GM19025 (cell line): ENCODE results near the gene FAM3D.
"Not testable (repeated sequence)": the region's sequence is repeated elsewhere in the genome, so short reads cannot be mapped to it uniquely, and the experiment has no call there.

Experiments used
- ATAC-seq: cut with Tn5 transposase; IDR thresholded peaks from one replicate; pipeline ENCODE4 v1.9.1; 2021; ENCODE audit warnings: mild to moderate bottlenecking, low read depth, moderate library complexity; ENCODE audit not compliant: unreplicated experiment

Gene FAM3D, protein sequence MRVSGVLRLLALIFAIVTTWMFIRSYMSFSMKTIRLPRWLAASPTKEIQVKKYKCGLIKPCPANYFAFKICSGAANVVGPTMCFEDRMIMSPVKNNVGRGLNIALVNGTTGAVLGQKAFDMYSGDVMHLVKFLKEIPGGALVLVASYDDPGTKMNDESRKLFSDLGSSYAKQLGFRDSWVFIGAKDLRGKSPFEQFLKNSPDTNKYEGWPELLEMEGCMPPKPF

DNA sequence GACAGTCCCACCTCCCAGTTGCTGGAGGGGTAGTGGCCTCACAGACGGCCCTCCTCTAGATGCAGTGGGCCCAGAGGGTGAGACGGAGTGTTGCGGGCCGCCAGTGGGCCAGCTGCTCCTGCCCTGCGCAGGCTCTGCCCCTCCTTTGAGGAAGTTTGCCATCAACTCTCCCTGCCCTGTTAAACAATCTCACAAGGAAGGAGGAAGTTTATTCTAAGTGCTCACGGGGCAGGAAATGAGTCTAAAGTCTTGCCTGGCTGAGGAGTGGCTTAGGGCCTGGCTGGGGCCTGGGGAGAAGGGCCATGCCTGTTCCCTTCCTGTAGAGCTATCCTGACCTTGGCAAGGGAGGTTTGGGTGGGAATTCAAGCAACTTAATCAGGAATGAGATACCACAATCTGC, at the start of gene FAM3D:
TSS of gene FAM3D (minus strand) at position 92 of the 400 bp plus-strand sequence. CDS start 11,211 bp downstream, outside the sequence.
- no peak for ATAC-seq

DNA sequence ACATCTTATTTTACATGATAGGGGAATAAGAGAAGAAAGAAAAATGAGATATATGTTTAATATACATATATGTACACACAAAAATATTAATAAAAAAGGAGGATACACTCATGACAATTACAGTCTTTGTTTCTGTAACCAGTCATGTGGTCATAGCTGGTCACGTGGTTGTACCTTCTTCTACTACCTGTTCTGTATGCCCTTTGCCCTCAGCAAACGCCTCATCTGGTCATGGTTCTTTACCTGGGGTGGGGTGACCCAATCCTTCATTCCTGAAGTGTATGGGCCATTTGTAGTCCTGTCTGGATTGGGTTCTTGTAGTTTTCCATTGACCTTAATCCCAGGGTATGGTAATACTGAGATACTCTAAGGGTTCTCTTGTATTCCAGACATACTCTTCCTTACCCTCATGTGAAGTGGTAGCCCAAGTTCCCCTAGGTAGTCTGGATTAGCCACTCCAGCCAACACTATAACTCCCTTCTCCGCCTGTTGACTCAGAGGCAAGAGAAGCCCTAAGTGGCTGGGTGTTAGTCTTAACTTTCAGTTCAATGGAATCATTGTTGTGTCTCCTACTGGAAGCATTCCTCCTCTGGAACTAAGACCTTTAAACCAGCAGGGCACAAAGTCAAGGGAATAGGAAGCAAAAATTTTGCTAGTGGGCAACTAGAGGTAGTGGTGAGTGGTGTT, 47.3 kb upstream of the FAM3D start:
- no peak for ATAC-seq

DNA sequence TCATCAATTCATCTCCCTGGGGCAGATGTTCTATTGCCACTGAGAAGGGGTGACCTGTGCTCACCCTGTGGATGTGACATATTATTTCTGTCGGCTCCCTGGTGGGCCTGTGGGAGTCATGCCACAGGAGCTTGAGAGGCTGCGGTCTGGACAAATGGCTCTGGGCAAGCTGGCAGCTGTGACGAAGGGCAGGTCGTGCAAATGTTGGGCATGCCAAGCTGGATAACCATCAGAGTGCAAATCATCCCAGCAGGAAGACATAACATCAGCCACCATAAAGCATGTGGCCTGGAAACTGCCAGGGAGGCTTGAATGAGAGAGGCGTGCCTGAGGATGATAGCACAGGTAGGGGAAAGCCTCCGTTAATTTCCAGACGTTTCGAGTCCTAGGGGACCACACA, 45.3 kb upstream of the FAM3D start:
- no peak for ATAC-seq

DNA sequence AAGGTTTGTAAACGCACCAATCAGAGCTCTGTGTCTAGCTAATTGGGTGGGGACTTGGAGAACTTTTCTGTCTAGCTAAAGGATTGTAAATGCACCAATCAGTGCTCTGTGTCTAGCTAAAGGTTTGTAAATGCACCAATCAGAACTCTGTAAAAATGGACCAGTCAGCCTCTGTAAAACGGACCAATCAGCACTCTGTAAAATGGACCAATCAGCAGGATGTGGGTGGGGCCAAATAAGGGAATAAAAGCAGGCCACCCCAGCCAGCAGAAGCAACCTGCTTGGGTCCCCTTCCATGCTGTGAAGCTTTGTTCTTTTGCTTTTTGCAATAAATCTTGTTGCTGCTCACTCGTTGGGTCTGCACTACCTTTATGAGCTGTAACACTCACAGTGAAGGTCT, 42.4 kb upstream of the FAM3D start:
- not testable (repeated sequence) for ATAC-seq

DNA sequence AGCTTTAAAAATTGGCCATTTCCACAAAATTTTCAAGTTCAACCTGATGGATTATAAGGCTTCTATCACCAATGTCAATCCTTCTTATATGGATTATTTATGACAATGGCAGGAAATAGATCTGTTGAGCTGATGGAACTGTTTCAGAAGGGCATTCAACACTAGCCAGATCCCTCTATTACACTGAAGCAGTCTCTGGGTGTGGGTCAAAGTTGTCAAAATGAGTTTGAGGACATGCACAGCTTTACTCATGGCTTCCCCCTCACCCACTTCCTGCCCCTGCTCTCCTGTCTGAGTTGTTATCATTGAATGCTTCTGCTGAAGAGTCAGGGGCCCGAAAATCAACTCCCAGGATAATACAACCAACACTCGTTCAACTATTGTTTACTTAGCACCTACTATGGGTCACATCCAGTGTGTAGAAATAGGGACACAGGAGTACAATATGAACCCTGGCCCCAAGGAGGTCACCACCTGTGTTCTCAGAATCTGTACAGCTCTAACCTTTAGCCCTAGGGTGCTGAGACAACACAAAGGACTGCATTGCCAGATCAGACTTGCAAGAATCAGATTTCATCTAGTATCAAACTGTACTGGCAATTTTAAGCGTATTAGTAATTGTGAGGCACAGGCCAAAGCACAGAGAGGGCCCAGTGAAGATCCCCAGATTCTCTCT, 41.7 kb upstream of the FAM3D start:
- no peak for ATAC-seq

DNA sequence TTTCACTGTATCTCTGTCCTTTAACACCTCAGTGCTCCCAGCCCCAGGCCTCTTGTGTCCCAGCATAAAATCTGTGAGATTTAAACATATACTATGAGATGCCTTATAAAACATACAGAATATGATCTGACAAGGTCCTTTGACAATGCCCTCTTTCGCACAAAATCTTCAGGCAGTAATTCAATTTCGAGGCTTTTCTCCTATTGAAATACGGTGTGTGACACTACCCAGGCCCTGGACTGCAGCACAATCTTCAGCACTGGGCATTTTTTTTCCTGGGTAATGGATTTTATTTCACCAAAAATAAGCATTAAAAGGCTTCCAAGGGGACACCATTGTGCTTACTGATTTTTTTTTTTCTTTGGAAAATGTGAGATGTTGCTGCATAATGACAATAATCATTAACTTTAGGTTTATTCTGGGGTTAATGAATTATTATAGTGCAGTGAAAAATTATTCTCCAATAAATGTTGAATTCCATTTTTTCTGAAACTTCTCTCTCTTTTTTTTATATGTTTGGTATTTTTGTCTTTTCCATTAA, 40.9 kb upstream of the FAM3D start:
- ATAC-seq, result no peak

DNA sequence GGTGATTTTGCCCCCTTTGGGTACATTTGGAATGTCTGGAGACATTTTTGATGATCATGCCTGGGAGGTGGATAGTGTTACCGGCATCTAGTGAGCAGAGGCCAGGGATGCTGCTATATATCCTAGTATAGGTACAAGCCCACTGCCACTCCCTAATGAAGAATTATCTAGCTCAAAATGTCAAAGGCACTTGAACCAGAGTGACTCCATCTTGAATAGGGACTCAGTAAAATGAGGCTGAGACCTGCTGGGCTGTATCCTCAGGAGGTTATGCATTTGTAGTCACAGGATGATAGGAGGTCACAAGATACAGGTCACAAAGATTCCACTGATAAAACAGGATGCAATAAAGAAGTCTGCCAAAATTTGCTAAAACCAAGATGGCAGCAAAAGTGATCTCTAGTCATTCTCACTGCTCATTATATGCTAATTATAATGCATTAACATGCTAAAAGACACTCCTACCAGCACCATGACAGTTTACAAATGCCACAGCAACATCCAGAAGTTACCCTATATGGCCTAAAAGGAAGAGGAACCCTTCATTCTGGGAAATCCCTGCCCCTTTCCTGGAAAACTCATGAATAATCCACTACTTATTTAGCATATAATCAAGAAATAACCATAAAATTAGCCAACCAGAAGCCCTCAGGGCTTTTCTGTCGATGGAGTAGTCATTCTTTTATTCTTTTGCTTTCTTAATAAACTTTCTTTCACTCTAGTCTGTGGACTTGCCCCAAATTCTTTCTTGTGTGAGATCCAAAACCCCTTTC, 40.0 kb upstream of the FAM3D start:
- ATAC-seq, result no peak

DNA sequence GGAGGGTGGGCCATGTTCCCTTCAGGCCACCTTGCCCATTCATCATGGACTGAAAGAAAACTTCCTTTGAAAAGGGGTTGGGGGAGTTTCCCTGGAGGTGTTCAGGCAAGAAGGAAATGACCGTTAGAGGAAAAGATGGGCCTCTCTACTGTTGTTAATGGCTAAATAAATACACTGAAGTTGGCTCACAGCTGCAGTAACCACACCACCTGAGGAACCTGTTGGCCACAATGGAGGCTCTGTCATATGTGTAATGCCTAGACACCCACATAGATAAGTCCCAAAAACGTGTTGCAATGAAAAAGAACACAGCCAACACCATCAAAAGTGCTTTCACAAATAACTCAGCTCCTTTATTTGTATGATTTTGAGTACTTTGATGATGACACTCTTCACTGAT, 38.2 kb upstream of the FAM3D start:
- ATAC-seq, result no peak

DNA sequence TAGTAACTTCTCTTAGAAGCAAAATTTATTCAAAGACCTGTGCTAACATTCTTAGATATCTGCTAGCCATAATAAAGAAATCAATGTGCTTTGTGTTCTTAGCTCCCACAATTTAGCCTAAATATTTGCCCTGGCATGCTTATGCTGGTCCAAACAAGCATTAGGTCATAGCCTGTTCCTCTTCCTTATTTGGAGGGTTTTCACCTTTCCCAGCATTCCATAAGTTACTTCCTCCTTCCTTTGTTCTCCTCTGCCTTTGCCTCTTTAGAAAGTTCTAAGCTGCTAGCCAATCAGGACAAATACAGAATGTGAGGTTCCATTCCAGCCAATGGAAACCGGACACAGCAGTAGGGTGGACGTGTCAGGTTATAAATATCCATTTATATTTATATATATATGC, 37.7 kb upstream of the FAM3D start:
- ATAC-seq, result not testable (repeated sequence)

DNA sequence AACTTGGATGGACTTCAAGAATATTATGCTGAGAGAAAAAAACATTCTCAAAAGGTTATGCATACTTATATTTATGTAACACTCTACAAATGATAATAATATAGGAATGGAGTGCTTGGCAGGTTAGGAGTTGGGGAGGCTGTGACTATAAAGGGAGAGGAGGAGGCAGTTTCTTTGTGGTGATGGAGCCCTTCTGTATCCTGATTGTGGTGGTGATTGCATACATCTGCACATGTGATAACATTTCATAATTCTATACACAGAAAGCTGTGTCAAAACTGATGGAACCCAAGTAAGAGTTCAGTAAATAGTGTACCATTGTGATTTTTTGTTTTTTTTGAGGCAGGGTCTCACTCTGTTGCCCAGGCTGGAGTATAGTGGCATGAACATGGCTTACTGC, 31.7 kb upstream of the FAM3D start:
- ATAC-seq, result no peak

DNA sequence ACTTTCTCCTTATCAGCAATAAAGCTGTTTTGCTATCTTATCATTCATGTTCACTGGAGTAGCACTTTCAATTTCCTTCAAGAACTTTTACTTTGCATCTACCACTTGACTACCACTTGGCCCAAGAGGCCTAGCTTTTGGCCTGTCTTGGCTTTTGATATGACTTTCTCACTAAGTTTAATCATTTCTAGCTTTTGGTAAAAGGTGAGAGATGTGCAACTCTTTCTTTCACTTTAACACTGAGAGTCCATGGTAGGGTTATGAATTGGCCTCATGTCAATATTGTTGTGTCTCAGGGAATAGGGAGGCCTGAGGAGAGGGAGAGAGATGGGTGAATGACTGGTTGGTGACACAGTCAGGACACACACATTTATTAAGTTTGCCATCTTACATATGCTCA, 31.0 kb upstream of the FAM3D start:
- peak; percentile 59 for ATAC-seq

DNA sequence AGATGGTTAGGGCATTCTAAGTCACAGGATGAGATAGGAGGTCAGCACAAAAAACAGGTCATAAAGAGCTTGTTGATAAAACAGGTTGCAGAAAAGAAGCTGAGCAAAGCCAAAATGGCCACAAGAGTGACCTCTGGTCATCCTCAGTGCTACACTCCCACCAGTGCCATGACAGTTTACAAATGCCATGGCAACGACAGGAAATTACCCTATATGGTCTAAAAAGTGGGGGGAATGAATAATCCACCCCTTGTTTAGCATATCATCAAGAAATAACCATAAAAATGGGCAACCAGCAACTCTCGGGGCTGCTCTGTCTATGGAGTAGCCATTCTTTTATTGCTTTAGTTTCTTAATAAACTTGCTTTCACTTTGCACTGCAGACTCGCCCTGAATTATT, 30.2 kb upstream of the FAM3D start:
- ATAC-seq, result not testable (repeated sequence)

DNA sequence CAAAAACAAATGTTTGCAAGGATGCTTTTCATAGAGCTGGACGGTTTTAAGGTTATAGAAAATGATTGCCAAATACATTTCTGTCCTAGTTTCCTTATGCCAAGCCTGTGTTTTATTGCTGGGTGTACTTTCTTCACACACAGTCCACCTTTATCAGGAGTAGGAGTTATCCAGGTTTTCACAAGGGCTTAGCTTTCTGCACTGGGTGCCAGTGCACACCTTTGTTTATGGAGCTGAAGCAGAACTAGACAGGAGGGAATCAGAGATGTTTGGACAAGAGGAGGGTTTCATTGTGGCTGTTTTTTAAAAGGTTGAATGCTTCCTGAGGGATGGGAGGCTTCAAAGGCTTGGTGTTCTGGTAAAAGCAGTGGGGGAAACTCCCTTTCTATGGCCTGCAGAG, 29.5 kb upstream of the FAM3D start:
- no peak for ATAC-seq

DNA sequence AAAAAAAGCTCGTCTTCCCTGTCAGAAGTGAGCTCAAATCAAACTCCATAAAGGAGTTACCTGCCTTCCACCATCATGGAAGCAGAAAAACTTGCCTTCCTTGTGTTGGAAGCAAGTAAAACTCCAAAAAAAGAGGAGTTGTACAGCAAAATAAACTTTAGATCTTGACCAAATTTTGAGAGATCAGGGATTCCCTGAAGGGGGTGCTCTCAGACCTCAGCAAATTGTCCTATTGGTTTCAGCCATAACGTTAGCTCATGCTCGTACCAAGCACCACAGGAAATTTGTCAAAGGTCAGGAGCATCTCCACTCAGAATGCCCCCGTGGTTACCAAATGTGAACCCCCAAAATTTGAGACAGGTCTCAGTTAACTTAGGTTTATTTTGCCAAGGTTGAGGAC, 28.7 kb upstream of the FAM3D start:
- ATAC-seq, result not testable (repeated sequence)

DNA sequence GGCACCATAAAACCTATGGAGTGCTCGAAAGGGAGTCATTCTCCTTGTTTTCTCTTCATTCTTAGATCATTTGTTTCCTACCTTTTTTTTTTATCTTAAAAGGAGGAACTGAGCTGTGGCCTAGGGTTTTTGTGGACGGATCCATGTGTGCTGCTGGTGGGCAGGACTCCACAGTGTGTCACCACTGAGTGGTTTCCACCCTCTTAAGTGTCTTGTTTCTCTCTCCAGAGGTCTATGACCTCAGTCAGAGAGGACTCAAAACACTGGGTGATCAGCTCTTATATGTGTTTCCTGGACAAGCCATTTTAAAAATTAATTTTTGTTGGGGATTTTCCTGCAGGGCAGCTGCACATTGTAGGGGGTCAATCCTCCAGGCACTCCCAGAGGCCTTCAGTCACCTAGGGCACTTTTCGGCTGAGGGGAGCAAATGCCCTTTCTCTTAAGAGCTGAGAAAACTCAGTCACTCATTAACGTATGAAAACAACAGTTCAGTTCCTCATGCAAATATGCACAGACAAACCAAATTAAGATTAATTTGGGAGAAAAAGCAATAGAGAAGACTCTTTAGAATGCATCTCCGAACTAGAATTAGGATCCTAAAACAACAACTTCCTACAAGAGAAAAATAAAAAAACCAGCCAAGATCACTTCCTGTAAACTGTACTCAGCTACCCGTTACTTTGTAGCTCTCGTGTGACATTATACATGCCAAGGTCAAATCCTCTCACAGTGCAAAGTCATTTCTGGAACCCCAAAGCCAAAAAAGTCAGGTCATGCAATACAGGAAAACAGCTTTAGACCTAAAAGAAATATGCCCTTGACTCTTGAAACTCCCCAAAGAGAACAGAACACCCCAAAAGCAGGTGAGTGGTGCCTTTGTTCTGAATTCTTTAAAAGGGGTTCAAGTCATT, 27.6 kb upstream of the FAM3D start:
- ATAC-seq, result peak; percentile 57

DNA sequence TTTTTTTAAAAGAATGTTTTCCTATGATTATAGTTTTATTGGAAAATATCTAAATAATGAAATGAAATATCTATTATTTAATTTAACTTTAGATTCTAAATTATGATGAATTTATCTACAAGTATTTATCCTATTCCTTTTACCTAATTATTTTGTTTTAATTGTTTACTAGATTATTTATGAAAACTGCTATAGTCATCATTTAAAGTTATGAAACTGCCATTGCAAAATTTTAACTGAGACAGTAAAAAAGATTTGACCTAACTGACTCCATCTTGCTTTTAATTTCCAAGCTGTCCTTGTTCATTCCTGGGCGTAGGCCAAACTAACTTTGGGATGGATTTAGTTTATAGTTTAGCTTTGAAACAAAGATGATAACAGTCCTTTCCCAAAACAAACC, 25.9 kb upstream of the FAM3D start:
- no peak for ATAC-seq

DNA sequence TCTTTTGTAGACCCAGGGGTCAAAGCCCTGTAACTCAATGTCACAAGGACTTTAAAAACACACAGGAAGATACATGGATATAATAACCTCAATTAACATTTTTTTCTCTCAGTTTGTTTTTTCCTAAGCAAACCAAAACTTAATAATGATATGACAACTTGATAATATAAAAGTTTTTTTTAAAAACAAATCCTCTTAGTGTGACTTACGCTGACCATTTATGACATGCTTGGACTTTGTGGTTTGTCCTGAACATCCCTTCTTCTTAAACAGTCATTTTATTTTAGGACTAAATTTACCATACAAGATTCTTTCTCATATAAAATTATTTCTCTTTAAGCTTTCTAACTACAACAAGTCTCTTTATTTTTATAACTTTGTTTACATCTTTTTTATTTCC, 25.4 kb upstream of the FAM3D start:
- no peak for ATAC-seq

DNA sequence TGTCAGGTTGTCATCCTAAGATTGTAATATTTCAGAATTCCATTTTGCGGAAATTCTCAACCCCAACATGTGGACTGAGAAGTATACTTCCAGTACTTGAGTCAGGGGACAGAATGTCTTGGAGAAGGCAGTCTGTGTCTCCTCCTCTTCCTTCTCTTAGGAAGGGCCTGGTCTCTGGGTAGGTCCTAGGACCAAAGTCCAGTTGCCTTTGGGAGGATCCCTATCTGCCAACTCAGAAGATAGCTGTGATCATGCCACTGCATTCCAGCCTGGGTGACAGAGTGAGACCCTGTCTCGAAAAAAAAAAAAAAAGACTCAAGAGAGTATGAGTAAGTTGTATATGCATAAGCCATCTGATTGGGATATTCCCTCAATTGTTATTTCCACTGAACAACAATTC, 23.9 kb upstream of the FAM3D start:
- no peak for ATAC-seq

DNA sequence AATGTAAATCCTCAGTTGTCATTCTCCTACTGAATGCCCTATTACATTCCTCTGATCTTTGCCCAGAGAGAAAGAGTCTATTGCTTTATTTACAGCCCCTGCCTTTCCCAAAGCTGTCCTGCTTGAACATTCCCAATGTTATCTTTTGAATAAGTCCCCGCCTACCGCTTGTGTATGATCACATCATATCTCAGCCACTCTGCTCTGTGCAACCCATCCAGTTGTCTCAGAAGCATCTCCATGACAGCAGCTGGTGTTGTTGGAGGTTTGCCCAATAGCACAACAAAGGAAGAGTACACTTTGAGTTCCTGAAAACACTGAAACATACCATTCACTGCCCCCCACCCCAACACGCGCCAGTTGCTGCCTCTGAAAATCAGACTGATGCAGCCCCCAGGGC, 22.0 kb upstream of the FAM3D start:
- ATAC-seq, result no peak

DNA sequence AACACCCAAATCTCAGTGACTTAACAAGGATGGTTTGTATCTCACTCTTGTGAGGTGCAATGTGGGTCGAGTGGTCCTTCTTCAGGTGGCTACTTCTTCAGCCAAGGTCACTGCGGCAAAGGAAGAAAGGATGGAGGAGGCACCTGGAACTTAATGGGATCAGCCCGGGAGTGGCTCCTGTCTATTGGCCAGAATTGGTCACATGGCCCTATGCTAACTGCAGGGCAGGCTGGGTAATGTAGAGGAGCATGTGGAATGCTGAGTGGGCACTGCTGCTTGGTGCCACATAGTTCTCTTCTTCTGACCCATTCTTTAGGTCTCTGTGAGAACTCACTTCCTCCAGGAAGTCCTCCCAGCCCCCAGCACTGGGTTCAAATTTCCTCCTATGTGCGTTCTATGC, 20.3 kb upstream of the FAM3D start:
- ATAC-seq, result no peak
